ENCODE data around the gene ARHGAP42.

- TF ChIP-seq EZH2 (IDR thresholded peaks at IDR 0.05; ENCODE audit: insufficient read depth, poor library complexity, severe bottlenecking) (no peak), EZH2phosphoT487 (IDR thresholded peaks at IDR 0.05; ENCODE audit: insufficient read depth, low read depth) (no peak)
These were observed 270.4 kb downstream of the ARHGAP42 start for GRCh38 chr11:100957499-100957898.
